Measurements from ENCODE around the gene UBE2V1.

GRCh38 chr20:50140339-50140859 is 27.4 kb upstream of the UBE2V1 start:
- TF ChIP-seq GATA2 (IDR thresholded peaks at IDR 0.05; ENCODE audit: low read depth, low read length) (no peak), GATA3 (IDR thresholded peaks at IDR 0.05; ENCODE audit: low read depth, low read length) (no peak)

Measured in SH-SY5Y (cell line).